Measurements from ENCODE around the gene IGSF9B. TPM values are rescaled to one million over a fixed set of nuclear protein-coding genes. Genes with fewer than 3 reads are reported as not detected.
"Not testable (repeated sequence)": the region's sequence is repeated elsewhere in the genome, so short reads cannot be mapped to it uniquely, and the experiment has no call there.

IGSF9B gene
- 73.6 and 77.2 TPM in 2 replicates for total RNA-seq

GRCh38 chr11:133956650-133957633 is at the start of gene IGSF9B:
Gene IGSF9B (minus strand): TSS chr11:133956968. CDS start chr11:133956754, 214 bp downstream.
- peak; percentile 92 for DNase-seq (ENCODE audit: low spot score)
- no peaks in the 10 kb centered on the region for H3K9me3 Mint-ChIP-seq
- intact Hi-C loops (cut with micrococcal nuclease) = loop anchor here (1.0 to 5.0 kb wide), 6 partner anchors 10 to 375 kb away; partner anchors contain the start of genes GLB1L2 and VPS26B
- peak within 1 kb of the TSS; percentile 88 for H3K4me3 Mint-ChIP-seq
- H3K36me3 Mint-ChIP-seq (ENCODE audit: low read depth) = peaks cover 11% of the 10 kb centered on the region
- peak within 1 kb of the TSS; percentile 89 for H3K27ac Mint-ChIP-seq
- H3K27me3 Mint-ChIP-seq (ENCODE audit: insufficient read depth) = peaks cover 17% of the 10 kb centered on the region
- peaks cover 47% of the 10 kb centered on the region for H3K4me1 Mint-ChIP-seq (ENCODE audit: low read depth)

GRCh38 chr11:134004496-134005172 is 47.9 kb upstream of the IGSF9B start:
- Mint-ChIP-seq H3K27me3 (ENCODE audit: insufficient read depth) (peaks cover 15% of the 10 kb centered on the region), H3K36me3 (ENCODE audit: low read depth) (no peaks in the 10 kb centered on the region), H3K4me3 (no peak overlapping the region), H3K9me3 (no peaks in the 10 kb centered on the region), H3K4me1 (ENCODE audit: low read depth) (no peaks in the 10 kb centered on the region), H3K27ac (no peak overlapping the region)
- DNase-seq (ENCODE audit: low spot score) = no peak
- intact Hi-C loops (cut with micrococcal nuclease) = no loop called here

DNA sequence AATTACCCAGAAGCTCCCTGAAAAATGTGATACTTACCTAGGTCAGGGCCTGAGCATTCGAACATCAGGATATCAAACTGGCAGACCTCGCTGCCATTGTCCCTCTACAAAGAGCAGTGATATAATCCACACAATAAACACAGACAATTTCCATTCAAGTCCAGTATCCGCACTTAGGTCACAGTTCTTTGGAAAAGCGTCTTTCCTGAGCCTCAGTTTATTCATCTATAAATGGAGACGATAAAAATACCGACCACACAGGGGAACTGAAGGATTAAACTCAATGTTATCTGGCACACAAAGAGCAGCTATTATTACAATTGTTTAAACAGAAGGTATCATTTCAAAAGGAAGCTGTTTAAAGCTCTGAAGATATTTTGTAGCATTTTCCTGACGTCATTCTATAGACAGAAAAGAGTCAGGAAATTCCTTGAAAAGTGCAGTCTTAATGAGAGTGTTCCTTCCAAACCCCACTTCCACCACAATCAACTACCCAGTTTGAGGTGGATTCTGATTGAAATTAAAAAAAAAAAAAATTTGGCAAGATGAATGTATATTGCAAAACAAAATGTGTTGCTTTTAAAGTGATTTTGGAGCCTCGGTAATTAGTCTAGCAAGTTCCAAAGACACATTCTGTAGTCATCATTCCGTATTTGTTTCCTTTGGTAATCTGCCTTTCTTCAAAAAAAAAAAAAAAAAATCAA is 47.2 kb upstream of the IGSF9B start:
- no peak for DNase-seq (ENCODE audit: low spot score)
- Mint-ChIP-seq H3K4me3 (no peak overlapping the region), H3K27me3 (ENCODE audit: insufficient read depth) (peaks cover 12% of the 10 kb centered on the region), H3K27ac (no peak overlapping the region), H3K36me3 (ENCODE audit: low read depth) (no peaks in the 10 kb centered on the region), H3K4me1 (ENCODE audit: low read depth) (no peaks in the 10 kb centered on the region), H3K9me3 (no peaks in the 10 kb centered on the region)
- intact Hi-C loops (cut with micrococcal nuclease) = no loop called here

GRCh38 chr11:134002819-134003218 is 46.1 kb upstream of the IGSF9B start:
- DNase-seq (ENCODE audit: low spot score); H3K36me3 Mint-ChIP-seq (ENCODE audit: low read depth); H3K4me1 Mint-ChIP-seq (ENCODE audit: low read depth); intact Hi-C loops (cut with micrococcal nuclease); H3K27me3 Mint-ChIP-seq (ENCODE audit: insufficient read depth); H3K27ac Mint-ChIP-seq; H3K9me3 Mint-ChIP-seq; H3K4me3 Mint-ChIP-seq: not testable (repeated sequence)

DNA sequence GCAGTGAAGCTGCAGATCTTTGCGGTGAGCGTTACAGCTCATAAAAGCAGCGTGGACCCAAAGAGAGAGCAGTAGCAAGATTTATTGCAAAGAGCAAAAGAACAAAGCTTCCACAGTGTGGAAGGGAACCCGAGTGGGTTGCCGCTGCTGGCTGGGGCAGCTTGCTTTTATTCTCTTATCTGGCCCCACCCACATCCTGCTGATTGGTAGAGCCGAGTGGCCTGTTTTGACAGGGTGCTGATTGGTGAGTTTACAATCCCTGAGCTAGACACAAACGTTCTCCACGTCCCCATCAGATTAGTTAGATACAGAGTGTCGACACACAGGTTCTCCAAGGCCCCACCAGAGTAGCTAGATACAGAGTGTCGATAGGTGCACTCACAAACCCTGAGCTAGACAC is 45.6 kb upstream of the IGSF9B start:
- intact Hi-C loops (cut with micrococcal nuclease) = not testable (repeated sequence)

GRCh38 chr11:134001596-134001995 is 44.8 kb upstream of the IGSF9B start:
- Mint-ChIP-seq H3K27me3 (ENCODE audit: insufficient read depth) (peaks cover 6% of the 10 kb centered on the region), H3K36me3 (ENCODE audit: low read depth) (no peaks in the 10 kb centered on the region), H3K9me3 (no peaks in the 10 kb centered on the region), H3K27ac (no peak overlapping the region), H3K4me1 (ENCODE audit: low read depth) (no peaks in the 10 kb centered on the region), H3K4me3 (no peak overlapping the region)
- DNase-seq (ENCODE audit: low spot score) = no peak
- intact Hi-C loops (cut with micrococcal nuclease) = no loop called here

More for the DNA sequence above, 45.6 kb upstream of the IGSF9B start:
- not testable (repeated sequence) for H3K9me3 Mint-ChIP-seq; H3K4me1 Mint-ChIP-seq (ENCODE audit: low read depth); H3K27ac Mint-ChIP-seq; H3K27me3 Mint-ChIP-seq (ENCODE audit: insufficient read depth); DNase-seq (ENCODE audit: low spot score); H3K36me3 Mint-ChIP-seq (ENCODE audit: low read depth); H3K4me3 Mint-ChIP-seq

DNA sequence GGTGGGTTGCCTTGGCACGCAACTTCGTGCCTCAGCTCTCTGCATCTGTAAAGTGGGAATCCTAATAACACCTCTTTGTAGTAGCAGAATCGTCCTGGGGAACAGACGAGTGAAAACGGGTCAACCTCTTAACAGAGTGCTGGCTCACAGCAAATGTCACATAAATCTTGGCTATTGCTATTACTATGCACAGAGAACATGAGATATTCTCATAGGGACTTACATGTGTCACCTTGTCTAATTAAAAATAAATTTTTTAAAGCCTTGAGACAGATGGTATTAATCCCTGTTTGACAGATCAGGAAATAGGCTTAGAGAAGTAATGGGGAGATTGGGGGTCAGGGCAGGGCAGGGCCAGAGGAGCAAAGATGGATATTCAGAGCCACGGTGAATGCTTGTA is 44.3 kb upstream of the IGSF9B start:
- Mint-ChIP-seq H3K36me3 (ENCODE audit: low read depth) (no peaks in the 10 kb centered on the region), H3K27me3 (ENCODE audit: insufficient read depth) (peaks cover 7% of the 10 kb centered on the region), H3K9me3 (no peaks in the 10 kb centered on the region), H3K4me1 (ENCODE audit: low read depth) (no peaks in the 10 kb centered on the region), H3K27ac (no peak overlapping the region), H3K4me3 (no peak overlapping the region)
- intact Hi-C loops (cut with micrococcal nuclease) = no loop called here
- no peak for DNase-seq (ENCODE audit: low spot score)

- Mint-ChIP-seq H3K4me1 (ENCODE audit: low read depth) (no peaks in the 10 kb centered on the region), H3K9me3 (no peaks in the 10 kb centered on the region), H3K4me3 (no peak overlapping the region), H3K27me3 (ENCODE audit: insufficient read depth) (peaks cover 3% of the 10 kb centered on the region), H3K36me3 (ENCODE audit: low read depth) (no peaks in the 10 kb centered on the region), H3K27ac (no peak overlapping the region)
- intact Hi-C loops (cut with micrococcal nuclease) = no loop called here
- DNase-seq (ENCODE audit: low spot score) = no peak
These were observed 42.6 kb upstream of the IGSF9B start for GRCh38 chr11:133999355-133999754.

DNA sequence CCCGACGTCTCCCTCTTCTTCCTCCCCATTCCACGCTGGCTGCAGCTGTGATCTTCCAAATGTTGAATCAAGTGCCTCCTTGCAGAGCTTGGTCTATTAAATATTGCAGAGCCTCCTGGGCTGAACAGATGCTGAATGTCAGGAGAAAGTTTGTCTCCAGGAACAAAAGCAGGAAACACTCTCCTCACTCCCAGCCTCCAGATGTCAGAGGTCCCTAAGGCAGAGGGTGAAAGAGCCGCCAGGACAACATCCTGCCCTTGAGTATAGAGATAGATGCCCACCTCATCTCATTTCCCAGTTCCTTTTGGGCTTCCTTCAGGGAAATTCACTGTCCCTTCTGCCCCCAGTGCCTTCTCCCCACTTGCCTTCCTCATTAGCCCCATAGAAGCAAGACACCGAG is 40.8 kb upstream of the IGSF9B start:
- no peaks in the 10 kb centered on the region for H3K4me1 Mint-ChIP-seq (ENCODE audit: low read depth)

DNA sequence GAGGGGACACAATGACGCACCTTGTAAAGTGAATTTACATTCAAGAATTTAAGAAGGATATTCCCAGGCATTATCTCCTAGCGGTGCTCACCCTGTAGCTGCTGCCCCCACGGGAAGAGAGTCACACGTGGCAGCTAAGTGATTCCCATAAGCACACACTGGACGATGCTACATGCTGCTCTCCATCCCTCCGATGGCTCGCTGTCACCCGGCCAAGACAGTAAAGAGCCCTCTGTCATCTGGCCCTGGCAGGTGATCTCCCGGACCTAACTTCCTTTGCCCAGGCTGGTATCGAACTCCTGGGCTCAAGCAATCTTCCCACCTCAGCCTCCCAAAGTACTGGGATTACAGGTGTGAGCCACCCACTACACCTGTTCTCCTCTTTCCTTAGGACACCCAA is 39.9 kb upstream of the IGSF9B start:
- Mint-ChIP-seq H3K4me1 (ENCODE audit: low read depth) (peaks cover under 1% of the 10 kb centered on the region), H3K27me3 (ENCODE audit: insufficient read depth) (peaks cover 3% of the 10 kb centered on the region), H3K4me3 (no peak overlapping the region), H3K27ac (no peak overlapping the region), H3K36me3 (ENCODE audit: low read depth) (no peaks in the 10 kb centered on the region), H3K9me3 (no peaks in the 10 kb centered on the region)
- no peak for DNase-seq (ENCODE audit: low spot score)
- intact Hi-C loops (cut with micrococcal nuclease) = no loop called here

More for the DNA sequence above, 40.8 kb upstream of the IGSF9B start:
- intact Hi-C loops (cut with micrococcal nuclease) = no loop called here
- H3K4me3 Mint-ChIP-seq = no peak overlapping the region
- H3K36me3 Mint-ChIP-seq (ENCODE audit: low read depth) = no peaks in the 10 kb centered on the region
- no peak for DNase-seq (ENCODE audit: low spot score)
- peaks cover 3% of the 10 kb centered on the region for H3K27me3 Mint-ChIP-seq (ENCODE audit: insufficient read depth)
- H3K27ac Mint-ChIP-seq = no peak overlapping the region
- no peaks in the 10 kb centered on the region for H3K9me3 Mint-ChIP-seq

GRCh38 chr11:133995066-133995465 is 38.3 kb upstream of the IGSF9B start:
- H3K36me3 Mint-ChIP-seq (ENCODE audit: low read depth) = no peaks in the 10 kb centered on the region
- intact Hi-C loops (cut with micrococcal nuclease) = no loop called here
- H3K27ac Mint-ChIP-seq = no peak overlapping the region
- H3K4me1 Mint-ChIP-seq (ENCODE audit: low read depth) = peaks cover 5% of the 10 kb centered on the region
- H3K9me3 Mint-ChIP-seq = no peaks in the 10 kb centered on the region
- no peak overlapping the region for H3K4me3 Mint-ChIP-seq
- H3K27me3 Mint-ChIP-seq (ENCODE audit: insufficient read depth) = peaks cover 5% of the 10 kb centered on the region
- no peak for DNase-seq (ENCODE audit: low spot score)

DNA sequence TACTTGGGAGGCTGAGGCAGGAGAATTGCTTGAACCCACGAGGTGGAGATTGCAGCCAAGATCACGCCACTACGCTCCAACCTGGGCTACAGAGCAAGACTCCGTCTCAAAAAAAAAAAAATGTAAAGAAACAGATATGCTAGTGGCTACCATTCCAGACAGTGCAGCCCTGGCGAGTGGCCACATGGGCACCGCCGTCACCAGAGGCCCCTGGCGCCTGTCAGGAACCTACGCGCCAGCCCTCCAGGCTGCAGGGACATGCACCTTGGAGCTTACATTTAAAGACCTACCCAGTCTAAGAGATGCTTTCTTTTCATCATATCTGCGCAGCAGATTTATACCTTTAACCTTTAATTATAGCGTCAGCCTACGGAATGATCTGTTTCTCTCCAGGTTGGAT is 37.2 kb upstream of the IGSF9B start:
- Mint-ChIP-seq H3K36me3 (ENCODE audit: low read depth) (no peaks in the 10 kb centered on the region), H3K4me1 (ENCODE audit: low read depth) (peaks cover 5% of the 10 kb centered on the region), H3K4me3 (no peak overlapping the region), H3K9me3 (no peaks in the 10 kb centered on the region), H3K27me3 (ENCODE audit: insufficient read depth) (peaks cover 5% of the 10 kb centered on the region), H3K27ac (no peak overlapping the region)
- no peak for DNase-seq (ENCODE audit: low spot score)
- intact Hi-C loops (cut with micrococcal nuclease) = no loop called here

Measured in activated T-helper 1 cell treated with anti-CD3 and anti-CD28 coated beads, Interleukin-12 subunit alpha, Interleukin-12 subunit beta, Interleukin-2, Interleukin-4 antibody, amounts not matched to agents 30 ng/mL and 10 ng/mL and 1 ng/mL, durations not matched to agents 14 hours and 24 hours and 36 hours (primary cell).